PC-9 (cell line): ENCODE measurements around the gene TAS2R41. TPM values are rescaled to one million over a fixed set of nuclear protein-coding genes. Genes with fewer than 3 reads are reported as not detected.

ENCODE experiments used
- BruUV-seq: library from RNA; stranded (reverse); fragments of 400-500 nt; replicated peaks from 2 replicates; lab custom pipeline; 2021; lab: Mats Ljungman, UMichigan
- CTCF ChIA-PET: fragments of 300-600 bp; sonication (Branson Sonifier 250); formaldehyde crosslinking; loops from one replicate; lab custom pipeline; 2022; ENCODE audit warnings: antibody characterized with exemption; lab: Charles Lee
- POLR2A ChIA-PET: fragments of 300-600 bp; sonication (Branson Sonifier 250); formaldehyde crosslinking; loops from one replicate; lab custom pipeline; 2022; ENCODE audit warnings: antibody characterized with exemption; ENCODE audit not compliant: unreplicated experiment; lab: Charles Lee
- DNase-seq, 2 experiments: peaks; one replicate each; pipeline versions ENCODE4 v3.0.0 to v3.0.0-alpha.2; 2015 to 2022; ENCODE audit warnings: mixed read lengths in 1 of 2
- H2AFZ ChIP-seq: fragments of 200-600 bp; sonication (generic); 2 replicates; pipeline ENCODE4 v1.8.1; 2017; ENCODE audit warnings: antibody characterized with exemption
- H3F3A ChIP-seq: fragments of 200-600 bp; sonication (generic); 2 replicates; pipeline ENCODE4 v1.8.1; 2017; ENCODE audit warnings: antibody characterized with exemption, mild to moderate bottlenecking, low read depth; ENCODE audit not compliant: insufficient read depth
- H3K27ac ChIP-seq: fragments of 200-600 bp; sonication (generic); 2 replicates; pipeline ENCODE4 v1.6.1; 2016; ENCODE audit warnings: mixed run types
- H3K27me3 ChIP-seq: fragments of 200-600 bp; sonication (generic); 2 replicates; pipeline ENCODE4 v1.6.1; 2016; ENCODE audit warnings: low read depth, mixed run types; ENCODE audit not compliant: insufficient read depth
- H3K36me3 ChIP-seq: fragments of 200-600 bp; sonication (generic); 2 replicates; pipeline ENCODE4 v1.6.1; 2016; ENCODE audit warnings: low read depth, mixed run types
- H3K4me1 ChIP-seq: fragments of 200-600 bp; sonication (generic); replicated peaks from 2 replicates; pipeline ENCODE4 v1.6.1; 2016; ENCODE audit warnings: mixed run types; ENCODE audit not compliant: insufficient read depth
- H3K4me2 ChIP-seq: fragments of 200-600 bp; sonication (generic); 2 replicates; pipeline ENCODE4 v1.6.1; 2017; ENCODE audit warnings: mixed run types
- H3K4me3 ChIP-seq: fragments of 200-600 bp; sonication (generic); 2 replicates; pipeline ENCODE4 v1.6.1; 2016; ENCODE audit warnings: mixed run types
- H3K79me2 ChIP-seq: fragments of 200-600 bp; sonication (generic); 2 replicates; pipeline ENCODE4 v1.6.1; 2017; ENCODE audit warnings: low read depth, mixed run types
- H3K9me2 ChIP-seq: fragments of 200-600 bp; sonication (generic); 2 replicates; pipeline ENCODE4 v1.8.1; 2017; ENCODE audit warnings: mild to moderate bottlenecking; ENCODE audit not compliant: insufficient read depth
- H3K9me3 ChIP-seq: fragments of 200-600 bp; sonication (generic); 2 replicates; pipeline ENCODE4 v1.8.1; 2016; ENCODE audit warnings: low read depth; ENCODE audit not compliant: insufficient read depth
- H4K20me1 ChIP-seq: fragments of 200-600 bp; sonication (generic); 2 replicates; pipeline ENCODE4 v1.8.1; 2017; ENCODE audit not compliant: insufficient read depth
- EZH2 ChIP-seq: fragments of 200-600 bp; sonication (generic); IDR thresholded peaks from 2 replicates; pipeline ENCODE4 v1.8.0; 2017; ENCODE audit warnings: antibody characterized with exemption, low read depth
- intact Hi-C: fragments of 100-400 bp; cut with micrococcal nuclease; formaldehyde crosslinking; loops from one replicate; pipeline ENCODE4 v1.10.0; 2022; ENCODE audit not compliant: unreplicated experiment
- total RNA-seq: library from RNA; stranded (reverse); gene quantifications from 2 replicates; pipeline ENCODE4 v1.2.3, GENCODE V29; 2021
- TF ChIP-seq, protein P1 (sequence below): fragments of 200-600 bp; sonication (generic); conservative IDR thresholded peaks from 2 replicates; pipeline ENCODE4 v1.6.1; 2017; ENCODE audit warnings: mixed run types, antibody characterized with exemption, mild to moderate bottlenecking, moderate library complexity

TAS2R41 gene
- total RNA-seq, 1 experiment from 2014 or later, result not detected

GRCh38 chr7:143456992-143457793 is 20.5 kb upstream of the TAS2R41 start:
- Histone ChIP-seq H3F3A (no peaks in the 10 kb centered on the region), H4K20me1 (no peaks in the 10 kb centered on the region), H3K36me3 (no peaks in the 10 kb centered on the region), H3K79me2 (no peaks in the 10 kb centered on the region), H3K9me3 (0 out of 2 replicates have a peak, but pooled peaks cover 4% of the 10 kb centered on the region), H3K27ac (no peak overlapping the region), H3K27me3 (no peaks in the 10 kb centered on the region), H3K4me3 (no peak overlapping the region), H3K4me2 (no peak overlapping the region), H3K9me2 (0 out of 2 replicates have a peak, but pooled peaks cover 3% of the 10 kb centered on the region), H3K4me1 (peaks cover 12% of the 10 kb centered on the region), H2AFZ (no peak overlapping the region)
- no peak for TF ChIP-seq EZH2
- TF ChIP-seq, protein P1, sequence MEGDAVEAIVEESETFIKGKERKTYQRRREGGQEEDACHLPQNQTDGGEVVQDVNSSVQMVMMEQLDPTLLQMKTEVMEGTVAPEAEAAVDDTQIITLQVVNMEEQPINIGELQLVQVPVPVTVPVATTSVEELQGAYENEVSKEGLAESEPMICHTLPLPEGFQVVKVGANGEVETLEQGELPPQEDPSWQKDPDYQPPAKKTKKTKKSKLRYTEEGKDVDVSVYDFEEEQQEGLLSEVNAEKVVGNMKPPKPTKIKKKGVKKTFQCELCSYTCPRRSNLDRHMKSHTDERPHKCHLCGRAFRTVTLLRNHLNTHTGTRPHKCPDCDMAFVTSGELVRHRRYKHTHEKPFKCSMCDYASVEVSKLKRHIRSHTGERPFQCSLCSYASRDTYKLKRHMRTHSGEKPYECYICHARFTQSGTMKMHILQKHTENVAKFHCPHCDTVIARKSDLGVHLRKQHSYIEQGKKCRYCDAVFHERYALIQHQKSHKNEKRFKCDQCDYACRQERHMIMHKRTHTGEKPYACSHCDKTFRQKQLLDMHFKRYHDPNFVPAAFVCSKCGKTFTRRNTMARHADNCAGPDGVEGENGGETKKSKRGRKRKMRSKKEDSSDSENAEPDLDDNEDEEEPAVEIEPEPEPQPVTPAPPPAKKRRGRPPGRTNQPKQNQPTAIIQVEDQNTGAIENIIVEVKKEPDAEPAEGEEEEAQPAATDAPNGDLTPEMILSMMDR, result no peak
- POLR2A ChIA-PET, result no interaction called here
- no TSS peak for BruUV-seq
- CTCF ChIA-PET, result no interaction called here
- intact Hi-C loops, result loop anchor here (5.0 kb wide), 1 partner anchor 40 kb away; no protein-coding TSS in a partner anchor
- no peak for DNase-seq

GRCh38 chr7:143458263-143458662 is 19.4 kb upstream of the TAS2R41 start:
- Histone ChIP-seq H3K79me2 (no peaks in the 10 kb centered on the region), H3F3A (no peaks in the 10 kb centered on the region), H3K36me3 (no peaks in the 10 kb centered on the region), H3K4me1 (peaks cover 12% of the 10 kb centered on the region), H4K20me1 (no peaks in the 10 kb centered on the region), H3K9me3 (0 out of 2 replicates have a peak, but pooled peaks cover 4% of the 10 kb centered on the region), H3K4me3 (no peak overlapping the region), H3K4me2 (no peak overlapping the region), H3K27ac (no peak overlapping the region), H3K9me2 (0 out of 2 replicates have a peak, but pooled peaks cover 3% of the 10 kb centered on the region), H3K27me3 (no peaks in the 10 kb centered on the region), H2AFZ (no peak overlapping the region)
- ChIA-PET CTCF (no interaction called here), POLR2A (no interaction called here)
- DNase-seq, result peak in 1 of 2 experiments; percentile 8
- TF ChIP-seq EZH2, result no peak
- intact Hi-C loops, result loop anchor here (5.0 kb wide), 1 partner anchor 41 kb away; no protein-coding TSS in a partner anchor
- BruUV-seq, result no TSS peak

- Histone ChIP-seq H4K20me1 (no peaks in the 10 kb centered on the region), H3K4me3 (no peak overlapping the region), H3K27ac (no peak overlapping the region), H3K79me2 (no peaks in the 10 kb centered on the region), H3K4me2 (no peak overlapping the region), H2AFZ (no peak overlapping the region), H3K9me3 (0 out of 2 replicates have a peak, but pooled peaks cover 4% of the 10 kb centered on the region), H3K4me1 (peaks cover 12% of the 10 kb centered on the region), H3K9me2 (0 out of 2 replicates have a peak, but pooled peaks cover 3% of the 10 kb centered on the region), H3K36me3 (no peaks in the 10 kb centered on the region), H3K27me3 (no peaks in the 10 kb centered on the region), H3F3A (no peaks in the 10 kb centered on the region)
- CTCF ChIA-PET, result no interaction called here
- POLR2A ChIA-PET, result no interaction called here
- TF ChIP-seq, protein P1, result no peak
- TF ChIP-seq EZH2, result no peak
- BruUV-seq, result no TSS peak
- peak in 1 of 2 experiments; percentile 10 for DNase-seq
- intact Hi-C loops, result loop anchor here (5.0 kb wide), 1 partner anchor 41 kb away; no protein-coding TSS in a partner anchor
Observed at GRCh38 chr7:143458681-143459080, 19.0 kb upstream of the TAS2R41 start.
